HG03135 (cell line): ENCODE measurements around the gene TEX13B.
A peak's percentile ranks its signal among the peaks of the same experiment; 100 is the strongest.
"Not testable (repeated sequence)": the region's sequence is repeated elsewhere in the genome, so short reads cannot be mapped to it uniquely, and the experiment has no call there.

Source experiments
- ATAC-seq: cut with Tn5 transposase; IDR thresholded peaks from one replicate; pipeline ENCODE4 v1.9.1; 2021; ENCODE audit warnings: mild to moderate bottlenecking, moderate library complexity; ENCODE audit not compliant: unreplicated experiment

TEX13B gene, protein sequence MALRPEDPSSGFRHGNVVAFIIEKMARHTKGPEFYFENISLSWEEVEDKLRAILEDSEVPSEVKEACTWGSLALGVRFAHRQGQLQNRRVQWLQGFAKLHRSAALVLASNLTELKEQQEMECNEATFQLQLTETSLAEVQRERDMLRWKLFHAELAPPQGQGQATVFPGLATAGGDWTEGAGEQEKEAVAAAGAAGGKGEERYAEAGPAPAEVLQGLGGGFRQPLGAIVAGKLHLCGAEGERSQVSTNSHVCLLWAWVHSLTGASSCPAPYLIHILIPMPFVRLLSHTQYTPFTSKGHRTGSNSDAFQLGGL

DNA sequence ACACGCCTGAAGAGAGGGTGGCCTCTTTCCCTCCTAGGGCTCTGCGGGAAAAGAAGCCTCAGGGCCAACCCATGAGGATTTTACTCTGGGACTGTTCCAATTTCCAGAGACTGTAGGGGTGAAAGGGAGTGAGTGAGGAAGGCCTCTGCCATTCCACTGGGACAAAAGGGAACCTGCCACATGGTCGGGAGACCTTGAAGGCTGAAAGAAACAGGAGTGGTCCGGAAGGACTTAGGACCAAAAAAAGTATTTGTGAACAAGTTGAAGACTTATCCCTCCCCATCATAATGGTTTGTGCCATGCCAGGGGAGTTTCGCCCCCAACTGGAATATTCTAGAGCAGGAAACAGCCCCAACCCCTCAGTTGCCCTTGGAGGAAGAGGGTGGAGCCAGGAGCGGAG lies at the start of gene TEX13B:
TSS of gene TEX13B (minus strand) at position 15 of the 400 bp plus-strand sequence. CDS start 243 bp downstream, outside the sequence.
- ATAC-seq = no peak

DNA sequence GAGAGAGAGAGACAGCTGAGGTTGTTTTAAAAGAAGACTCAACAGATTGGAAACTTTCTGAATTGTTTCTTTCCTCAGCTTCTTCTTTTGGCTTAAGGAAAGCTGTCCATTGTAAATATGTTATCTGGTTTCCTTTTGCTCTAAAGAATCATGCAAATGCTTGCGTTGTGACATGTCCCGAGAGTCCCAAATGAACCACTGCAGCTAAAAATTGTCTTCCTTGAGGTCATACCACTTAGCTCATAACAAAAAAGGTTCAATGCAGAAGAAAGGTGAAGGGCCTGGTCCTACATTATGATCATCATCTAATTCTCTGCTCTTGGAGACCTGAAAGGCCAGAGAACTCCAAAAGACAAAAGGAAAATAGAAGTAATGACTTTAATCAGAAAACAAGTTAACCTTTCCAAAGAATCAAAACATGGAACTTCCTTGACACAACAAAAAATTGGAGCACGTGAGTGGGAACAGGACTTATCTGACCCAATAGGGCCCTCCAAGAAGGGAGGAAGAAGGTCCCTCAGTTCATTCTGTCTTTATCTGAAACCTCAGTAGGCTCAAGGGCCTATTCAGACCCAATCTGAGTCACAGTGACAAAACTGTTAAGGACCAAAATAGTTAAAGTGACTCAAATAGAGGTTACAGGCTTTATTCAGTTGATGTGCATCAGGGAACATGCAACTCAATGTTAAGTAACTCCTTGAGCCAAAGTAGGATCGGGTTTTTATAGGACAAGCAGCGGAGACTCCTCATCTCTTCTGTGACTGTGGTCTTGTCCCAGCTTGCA lies 48.0 kb upstream of the TEX13B start:
- no peak for ATAC-seq

DNA sequence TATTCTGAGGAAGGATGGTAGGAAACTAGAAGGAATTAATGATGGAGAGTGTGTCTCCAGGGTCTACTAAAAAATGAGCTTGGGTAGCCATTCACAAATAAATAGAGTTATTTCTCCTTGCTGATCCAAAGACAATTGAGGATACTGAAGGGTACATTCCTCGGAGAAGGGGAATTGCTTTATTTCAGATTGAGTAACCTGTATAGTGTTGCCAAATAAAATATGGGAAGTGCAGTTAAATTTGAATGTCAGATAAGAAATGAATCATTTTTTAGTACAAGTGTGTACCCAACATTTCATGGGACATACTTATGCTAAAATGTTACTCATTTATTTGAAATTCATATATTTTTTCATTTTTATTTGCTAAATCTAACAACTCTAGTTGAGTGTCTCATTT lies 46.7 kb upstream of the TEX13B start:
- no peak for ATAC-seq

DNA sequence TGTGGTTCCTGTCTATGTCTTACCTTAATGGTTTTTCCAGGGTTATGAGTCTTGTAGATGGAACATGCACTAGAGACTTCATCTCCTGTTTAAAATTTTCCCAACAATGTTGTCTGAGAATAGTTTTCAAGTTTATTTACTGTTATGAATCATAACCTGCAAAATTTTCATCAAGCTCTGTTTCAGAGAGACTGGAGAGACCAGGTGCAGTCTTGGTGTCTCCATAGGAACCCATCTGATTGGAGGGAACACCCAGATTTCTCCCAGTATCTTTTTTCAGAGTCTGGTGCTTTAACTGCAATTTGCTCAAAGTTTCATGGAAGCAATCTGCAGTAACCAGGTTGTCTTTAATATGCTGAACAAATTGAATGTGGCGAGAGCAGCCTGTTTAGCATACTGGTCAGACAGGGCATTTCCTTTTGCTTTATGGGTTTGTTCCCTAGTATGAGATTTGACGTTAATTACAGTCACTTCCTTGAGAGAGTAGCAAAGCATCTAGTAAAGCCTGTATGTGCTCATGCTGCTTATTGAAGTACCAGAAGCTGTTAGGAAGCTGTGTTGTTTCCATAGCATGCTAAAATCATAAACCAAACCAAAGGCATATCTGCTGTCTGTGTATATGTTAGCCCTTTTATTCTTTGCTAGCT lies 43.9 kb upstream of the TEX13B start:
- no peak for ATAC-seq

DNA sequence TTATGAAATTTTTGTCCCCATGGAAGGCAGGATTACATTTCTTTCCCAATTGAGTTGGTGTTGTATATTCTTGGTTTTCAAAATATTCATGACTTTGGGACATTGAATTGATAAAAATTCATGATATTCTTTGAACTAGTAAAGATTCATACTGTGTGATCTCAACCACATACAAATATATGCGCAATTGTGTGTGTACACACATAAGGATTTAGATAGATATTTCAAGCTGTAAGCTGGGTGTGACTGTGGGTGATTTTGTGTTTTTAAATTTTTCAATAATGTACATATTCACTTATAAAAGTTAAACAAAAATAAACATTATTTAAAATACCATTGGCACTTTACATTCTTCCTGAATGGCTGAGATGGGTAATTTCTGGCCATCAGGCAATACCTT lies 43.2 kb upstream of the TEX13B start:
- ATAC-seq = no peak

DNA sequence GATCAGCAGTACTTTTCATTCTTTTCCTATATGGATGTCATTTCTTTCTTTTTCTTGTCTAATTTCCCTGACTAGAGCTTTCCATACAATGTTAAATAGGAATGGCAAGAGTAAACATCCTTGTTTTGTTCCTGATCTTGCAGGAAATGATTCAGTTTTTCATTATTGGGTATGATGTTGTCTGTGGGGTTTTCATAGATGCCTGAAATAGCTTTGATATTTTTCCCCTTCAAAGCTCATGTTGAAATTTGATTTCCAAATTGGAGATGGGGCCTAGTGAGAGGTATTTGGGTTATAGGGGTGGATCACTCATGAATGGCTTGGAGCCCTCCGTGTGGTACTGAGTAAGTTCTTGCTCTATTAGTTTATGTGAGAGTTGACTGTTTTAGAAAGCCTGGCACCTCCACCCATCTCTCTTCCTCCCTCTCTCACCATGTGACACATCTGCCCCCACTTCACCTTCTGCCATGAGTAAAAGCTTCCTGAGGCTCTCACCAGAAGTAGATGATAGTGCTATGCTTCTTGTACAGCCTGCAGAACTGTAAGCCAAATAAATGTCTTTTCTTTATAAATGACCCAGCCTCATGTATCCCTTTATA lies 40.4 kb upstream of the TEX13B start:
- ATAC-seq = no peak

DNA sequence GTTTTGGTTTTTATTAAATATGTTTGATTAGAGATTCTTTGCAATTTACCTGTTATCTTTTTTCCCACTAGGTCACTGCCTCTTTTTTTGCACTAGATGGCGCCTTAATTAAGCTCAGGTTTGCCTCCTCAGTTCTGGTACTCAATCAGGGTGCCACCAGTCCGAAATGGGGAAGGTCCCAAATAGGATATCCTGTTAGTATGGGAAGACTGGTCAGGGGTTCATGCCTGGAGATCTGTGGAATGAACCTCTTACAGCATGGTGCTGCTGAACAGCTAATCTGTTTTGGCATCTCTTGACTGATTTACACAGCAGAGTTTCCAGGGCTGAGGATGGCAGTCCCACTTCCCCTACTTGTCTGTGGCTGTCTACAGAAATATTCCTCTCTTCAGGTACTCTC lies 38.5 kb upstream of the TEX13B start:
- no peak for ATAC-seq

DNA sequence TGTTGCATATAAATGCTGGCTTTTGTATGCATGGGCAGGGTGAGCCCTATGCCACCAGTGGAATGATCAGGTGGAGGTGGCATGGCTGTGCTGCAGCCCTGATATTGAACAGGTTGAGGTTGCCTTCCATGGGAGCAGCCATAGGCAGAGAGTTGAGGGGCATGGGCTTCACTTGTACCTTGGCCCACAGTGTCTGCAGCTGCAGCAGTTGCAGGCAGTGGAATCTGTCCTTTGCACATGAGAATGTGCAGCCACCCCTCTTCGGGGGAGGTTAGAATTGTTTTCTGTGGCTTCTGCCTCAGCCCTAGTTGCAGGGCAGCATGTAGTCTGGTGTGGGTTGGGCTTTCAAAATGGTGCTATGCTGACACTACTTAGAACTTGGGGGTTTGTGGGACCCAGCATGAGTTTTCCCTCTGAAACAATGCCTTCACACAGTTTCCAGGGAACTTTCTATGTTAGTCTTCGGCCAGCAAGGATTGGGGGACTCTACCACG lies 37.3 kb upstream of the TEX13B start:
- ATAC-seq = no peak

DNA sequence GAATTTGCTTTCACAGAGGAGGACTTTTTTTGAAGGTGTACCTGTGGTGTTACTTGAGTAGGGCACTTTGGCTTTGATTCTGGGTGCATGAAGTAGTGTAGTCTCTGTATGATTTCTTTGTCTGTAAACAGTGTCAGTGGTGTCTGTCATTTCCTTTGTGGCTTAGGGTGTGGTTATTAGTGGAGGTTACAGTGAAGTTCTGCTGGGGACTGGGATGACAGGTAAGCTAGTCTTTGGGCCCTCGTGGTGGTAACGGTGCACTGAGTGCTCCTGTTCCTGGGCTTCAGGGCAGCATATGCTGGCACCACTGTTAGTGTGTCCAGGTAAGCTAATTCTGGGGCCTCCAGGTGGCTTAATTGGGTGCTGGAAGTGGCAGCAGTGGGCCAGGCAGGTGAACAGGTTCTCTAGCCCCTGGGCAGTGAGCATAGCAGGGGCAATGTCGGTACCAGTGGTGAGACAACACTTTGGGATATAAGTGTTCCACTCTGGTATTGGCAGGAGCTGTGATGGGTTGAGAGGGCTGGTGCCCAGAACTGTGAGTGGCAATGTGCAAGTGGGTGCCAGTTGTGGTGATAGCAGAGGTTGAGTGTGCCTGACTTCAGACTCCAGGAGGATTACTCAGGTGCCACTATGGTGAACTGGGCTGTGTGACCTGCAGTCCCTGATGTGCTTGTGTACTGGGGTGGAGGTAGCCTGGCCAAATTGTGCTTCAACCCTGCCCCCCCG lies 36.6 kb upstream of the TEX13B start:
- no peak for ATAC-seq

DNA sequence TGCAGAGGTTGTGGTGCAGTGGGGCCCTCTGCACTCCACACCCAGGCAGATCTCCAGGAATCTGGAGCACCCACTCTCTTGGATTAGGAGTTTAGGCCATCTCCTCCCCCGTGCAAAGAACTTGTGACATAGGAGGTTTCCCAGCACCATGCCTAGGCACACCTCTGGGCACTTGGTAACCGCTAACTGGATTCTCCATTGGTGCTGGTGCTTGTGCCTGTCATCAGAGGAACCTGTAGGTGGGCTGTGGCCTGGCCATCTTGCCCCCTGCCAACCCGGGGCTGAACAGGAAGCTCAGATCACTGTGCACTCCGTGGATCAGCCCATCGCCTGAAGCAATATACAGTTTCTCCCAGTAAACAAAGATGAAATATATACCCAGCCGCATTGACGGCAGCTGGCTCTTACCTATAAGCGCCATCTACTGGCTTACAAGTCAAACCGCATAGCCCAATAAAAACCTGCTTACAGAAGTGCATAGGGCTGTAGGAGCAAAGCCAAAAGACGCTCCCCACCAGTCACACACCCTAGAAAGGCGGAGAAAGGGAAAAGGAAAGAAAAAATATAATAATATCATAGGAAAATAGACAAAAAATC lies 19.1 kb upstream of the TEX13B start:
- peak; percentile 66 for ATAC-seq

DNA sequence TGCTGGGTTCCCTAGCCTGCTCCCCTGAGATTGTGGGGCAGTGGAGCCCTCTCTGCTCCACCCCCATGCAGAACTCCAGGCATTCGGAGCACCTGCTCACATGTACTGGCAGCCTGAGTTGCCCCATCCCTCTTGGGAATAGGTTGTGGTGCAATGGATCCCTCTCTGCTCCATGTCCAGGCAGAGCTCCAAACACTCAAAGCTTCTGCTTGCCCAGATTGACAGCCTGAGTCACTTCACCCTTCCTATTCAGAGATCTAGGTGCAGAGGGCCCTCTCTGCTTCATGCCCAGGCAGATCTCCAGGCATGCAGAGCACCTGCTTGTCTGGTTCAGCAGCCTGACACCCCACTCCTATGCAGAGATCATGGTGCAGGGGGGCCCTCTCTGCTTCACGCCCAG lies 18.6 kb upstream of the TEX13B start:
- ATAC-seq = no peak

DNA sequence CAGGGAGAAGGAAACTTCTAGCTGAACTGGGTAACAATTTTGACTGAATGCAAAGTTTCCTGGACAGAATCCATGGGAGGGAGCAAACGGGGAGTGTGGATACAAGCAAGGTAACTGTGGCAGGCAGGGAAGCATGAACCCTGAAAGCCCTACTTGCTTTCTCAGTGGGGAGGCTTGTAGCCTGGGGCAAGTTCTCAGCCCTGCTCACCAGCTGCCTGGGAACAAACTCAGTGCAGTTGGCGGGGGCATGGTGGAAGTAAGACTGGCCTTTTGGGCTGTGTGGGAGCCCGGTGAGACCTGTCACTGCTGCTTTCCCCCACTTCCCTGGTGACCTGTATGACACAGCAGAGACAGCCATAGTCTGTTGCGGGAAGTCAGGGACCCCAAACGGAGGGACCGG lies 14.0 kb upstream of the TEX13B start:
- no peak for ATAC-seq

DNA sequence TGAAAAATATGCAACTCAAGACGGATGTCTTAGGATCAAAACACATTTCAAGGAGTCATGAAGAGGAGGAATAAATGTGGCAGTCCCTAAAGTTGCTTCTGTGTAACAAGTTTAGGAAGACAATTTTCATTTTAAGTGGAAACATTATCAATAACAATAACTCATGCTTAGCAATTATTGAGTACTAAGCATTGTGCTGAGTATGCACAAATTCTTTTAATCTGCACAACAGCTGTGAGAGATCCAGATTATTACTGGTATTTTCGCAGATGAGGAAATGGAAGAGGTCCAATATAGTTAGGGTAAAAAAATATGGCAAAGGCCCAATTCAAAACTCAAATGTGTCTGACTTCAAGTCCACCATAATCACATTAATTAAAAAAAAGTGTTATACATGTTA lies 2.9 kb upstream of the TEX13B start:
- ATAC-seq = no peak

DNA sequence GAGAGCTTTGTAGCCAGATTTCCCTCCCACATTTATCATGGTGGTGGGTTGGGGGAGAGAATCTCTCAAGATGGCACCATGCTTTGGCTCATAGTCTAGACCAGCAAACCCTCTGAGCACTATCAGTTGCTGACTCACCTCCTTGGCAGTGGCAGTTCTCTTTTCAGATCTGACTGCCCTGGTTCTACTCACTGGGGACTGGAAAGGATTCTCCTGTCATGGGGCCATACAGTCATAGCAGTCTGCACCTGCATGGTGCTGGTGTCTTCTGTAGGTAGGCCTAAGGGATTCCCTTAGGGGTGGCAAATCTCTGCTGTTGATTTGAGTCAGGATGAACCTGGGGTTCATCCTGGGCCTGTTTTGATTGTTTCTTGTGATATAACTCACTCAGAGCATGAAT lies 2.6 kb downstream of the TEX13B start:
- no peak for ATAC-seq

DNA sequence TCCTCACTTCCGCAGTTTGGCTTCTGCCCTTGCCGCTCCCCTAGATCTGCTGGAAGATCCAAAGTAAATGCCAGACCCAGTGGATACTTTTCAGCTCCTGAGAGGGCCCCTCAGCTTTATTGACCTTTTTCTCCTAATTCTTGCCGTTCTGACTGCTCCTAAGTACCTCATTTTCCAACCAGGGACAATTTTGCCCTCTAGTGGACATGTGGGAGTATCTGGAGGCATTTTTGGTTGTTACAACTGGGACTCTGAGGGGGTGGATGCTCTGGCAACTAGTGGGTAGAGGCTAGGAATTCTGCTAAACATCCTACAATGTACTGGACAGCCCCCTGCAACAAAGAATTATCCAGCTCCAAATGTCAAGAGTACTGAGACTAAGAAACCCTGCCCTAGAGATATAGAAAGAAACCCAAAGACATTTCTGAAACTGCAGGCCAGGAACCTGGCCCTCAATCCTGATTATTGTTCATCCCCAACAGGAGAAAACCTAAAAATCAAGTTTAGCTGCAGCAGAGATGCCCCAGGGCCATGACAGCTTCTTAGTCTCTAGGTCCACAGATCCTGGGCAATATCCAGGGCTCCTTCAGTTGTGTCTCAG lies 3.4 kb downstream of the TEX13B start:
- no peak for ATAC-seq

DNA sequence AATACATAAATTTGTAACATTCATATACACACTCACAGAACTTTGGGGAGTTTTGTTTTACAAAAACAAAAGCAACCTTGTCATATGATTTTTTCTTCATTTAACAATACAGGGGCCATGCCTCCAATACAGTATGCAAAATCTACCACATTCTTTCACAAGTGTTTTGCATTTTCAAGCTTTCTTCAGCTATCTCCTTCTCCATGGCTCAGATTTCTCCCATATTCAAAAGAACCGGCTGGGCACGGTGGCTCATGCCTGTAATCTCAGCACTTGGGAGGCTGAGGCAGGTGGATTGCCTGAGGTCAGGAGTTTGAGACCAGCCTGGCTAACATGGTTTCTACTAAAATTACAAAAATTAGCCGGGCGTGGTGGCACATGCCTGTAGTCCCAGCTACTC lies 4.1 kb downstream of the TEX13B start:
- ATAC-seq = no peak

DNA sequence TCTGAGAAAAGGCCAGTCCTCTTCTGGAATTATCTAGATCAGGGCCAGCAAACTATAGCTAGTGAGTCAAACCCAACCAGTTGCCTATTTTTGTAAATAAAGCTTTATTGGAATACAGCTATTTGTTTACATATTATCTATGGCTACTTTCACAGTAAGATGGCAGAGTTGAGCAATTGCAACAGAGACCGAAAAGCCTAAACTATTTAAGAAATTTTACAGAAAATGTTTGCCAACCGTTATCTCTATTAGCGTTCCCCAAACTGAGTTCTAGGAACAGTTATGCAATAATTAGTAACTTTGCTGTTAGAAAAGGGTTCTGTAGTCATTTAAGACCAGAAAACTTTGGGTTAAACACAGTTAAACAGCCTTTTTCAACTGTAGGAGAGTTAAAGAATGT lies 10.5 kb downstream of the TEX13B start:
- no peak for ATAC-seq

DNA sequence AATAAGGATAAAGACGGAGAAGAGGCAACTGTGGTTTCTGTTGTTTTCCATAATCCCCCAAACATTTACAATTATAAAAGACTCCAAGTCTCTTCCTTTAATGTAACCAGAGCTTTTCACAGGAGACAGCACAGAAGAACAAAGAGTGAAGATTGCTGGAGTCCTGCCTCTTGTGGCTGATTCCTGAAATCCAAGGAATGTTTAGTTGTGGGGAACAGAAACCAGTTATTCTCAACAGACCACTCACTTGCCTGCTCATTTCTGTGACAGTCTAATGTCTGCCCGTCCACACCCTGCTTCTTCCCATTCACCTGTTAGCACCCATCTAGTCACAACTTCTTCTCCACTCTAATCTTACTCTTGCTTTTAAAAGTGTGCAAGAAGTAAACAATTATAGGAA lies 12.1 kb downstream of the TEX13B start:
- ATAC-seq = no peak

DNA sequence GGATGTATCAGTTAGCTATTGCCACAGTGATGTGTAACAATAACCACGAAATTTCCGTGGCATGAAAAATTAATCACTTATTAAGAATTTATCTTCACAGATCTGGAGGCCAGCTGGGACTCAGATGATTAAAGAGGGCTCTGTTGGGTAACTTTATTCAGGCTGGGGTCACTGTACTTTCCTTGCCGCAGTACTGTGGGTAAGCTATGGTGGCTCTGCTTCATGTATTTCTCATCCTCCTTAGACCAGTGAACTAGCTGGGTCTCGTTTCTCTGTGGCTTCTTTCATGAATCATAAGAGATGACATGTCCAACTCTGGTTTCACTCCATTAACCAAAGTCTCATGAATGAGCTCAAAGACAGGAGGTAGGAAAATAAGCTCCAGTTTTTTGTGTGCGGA lies 13.5 kb downstream of the TEX13B start:
- ATAC-seq = peak; percentile 93

DNA sequence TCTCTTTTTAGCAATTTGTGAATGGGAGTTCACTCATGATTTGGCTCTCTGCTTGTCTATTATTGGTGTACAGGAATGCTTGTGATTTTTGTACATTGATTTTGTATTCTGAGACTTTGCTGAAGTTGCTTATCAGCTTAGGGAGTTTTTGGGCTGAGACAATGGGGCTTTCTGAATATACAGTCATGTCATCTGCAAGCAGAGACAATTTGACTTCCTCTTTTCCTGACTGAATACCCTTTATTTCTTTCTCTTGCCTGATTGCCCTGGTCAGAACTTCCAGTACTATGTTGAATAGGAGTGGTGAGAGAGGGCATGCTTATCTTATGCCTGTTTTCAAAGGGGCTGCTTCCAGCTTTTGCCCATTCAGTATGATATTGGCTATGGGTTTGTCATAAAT lies 26.8 kb downstream of the TEX13B start:
- ATAC-seq = not testable (repeated sequence)
